HUDEP-2 (cell line): Measurements from ENCODE around the gene LRBA.
"Not testable (repeated sequence)": the region's sequence is repeated elsewhere in the genome, so short reads cannot be mapped to it uniquely, and the experiment has no call there.

ENCODE experiments used
- DNase-seq, 76 experiments: peaks; one replicate each; lab custom pipeline; 2025; ENCODE audit not compliant: unreplicated experiment in 76 of 76; lab: John Stamatoyannopoulos, UW

Gene LRBA

GRCh38 chr4:150978738-150979575, 36.1 kb downstream of the LRBA start:
- DNase-seq: no peak

GRCh38 chr4:150976478-150977118, 38.5 kb downstream of the LRBA start:
- DNase-seq: peak in 6 of 76 experiments; percentile 1 to 23 (median 12)

- DNase-seq: no peak
Measured at GRCh38 chr4:150974750-150975149, 40.3 kb downstream of the LRBA start.

- peak in 4 of 76 experiments; percentile 4 to 16 (median 10) for DNase-seq
Measured at GRCh38 chr4:150974252-150974640, 40.8 kb downstream of the LRBA start.

GRCh38 chr4:150973626-150974251, 41.3 kb downstream of the LRBA start:
- no peak for DNase-seq

GRCh38 chr4:150972592-150972991, 42.5 kb downstream of the LRBA start:
- DNase-seq: no peak

GRCh38 chr4:150971901-150972300, 43.2 kb downstream of the LRBA start:
- DNase-seq: no peak

- DNase-seq: no peak
Measured at GRCh38 chr4:150970685-150971151, 44.4 kb downstream of the LRBA start.

- DNase-seq: no peak
Measured at GRCh38 chr4:150964754-150965153, 50.3 kb downstream of the LRBA start.

GRCh38 chr4:150963602-150964345, 51.3 kb downstream of the LRBA start:
- DNase-seq: not testable (repeated sequence)

GRCh38 chr4:150962245-150962644, 52.8 kb downstream of the LRBA start:
- no peak for DNase-seq

GRCh38 chr4:150961566-150961965, 53.5 kb downstream of the LRBA start:
- no peak for DNase-seq

- DNase-seq: peak in 72 of 76 experiments; percentile 3 to 82 (median 52)
Measured at GRCh38 chr4:150960818-150961217, 54.3 kb downstream of the LRBA start.

GRCh38 chr4:150960079-150960478, 55.0 kb downstream of the LRBA start:
- peak in 43 of 76 experiments; percentile 1 to 65 (median 31) for DNase-seq

- not testable (repeated sequence) for DNase-seq
Measured at GRCh38 chr4:150957981-150958380, 57.1 kb downstream of the LRBA start.

GRCh38 chr4:150957095-150957494, 58.0 kb downstream of the LRBA start:
- DNase-seq: peak in 2 of 76 experiments; percentile 15 to 27

GRCh38 chr4:150953916-150954315, 61.2 kb downstream of the LRBA start:
- DNase-seq: not testable (repeated sequence)

GRCh38 chr4:150952167-150952845, 62.8 kb downstream of the LRBA start:
- peak in 67 of 76 experiments; percentile 3 to 77 (median 42) for DNase-seq

- DNase-seq: no peak
Measured at GRCh38 chr4:150950657-150951288, 64.3 kb downstream of the LRBA start.

- DNase-seq: no peak
Measured at GRCh38 chr4:150949943-150950342, 65.1 kb downstream of the LRBA start.
